Right lobe of liver (tissue), 6 donors: Measurements from ENCODE around the gene CCL27. TPM values are rescaled to one million over a fixed set of nuclear protein-coding genes. Genes with fewer than 3 reads are reported as not detected.

Source experiments
- ATAC-seq, 4 donors: fragments of 200-7000 bp; cut with Tn5 transposase; one replicate each; pipeline ENCODE4 v1.9.1; 2020; ENCODE audit warnings: mild to moderate bottlenecking in 4 of 4, moderate library complexity in 4 of 4
- DNase-seq, 3 donors: peaks; one replicate each; pipeline ENCODE4 v3.0.0-alpha.2; 2020
- H3K27ac ChIP-seq, 3 donors: fragments of 200-600 bp; one replicate each; pipeline ENCODE4 v1.8.0; 2022
- H3K27me3 ChIP-seq, 2 donors: fragments of 200-600 bp; one replicate each; pipeline ENCODE4 v1.8.0; 2022
- H3K36me3 ChIP-seq, 4 donors: fragments of 200-600 bp; sonication (generic) in 1 of 4; one replicate each; pipeline versions ENCODE4 v1.5.1 to v1.8.0; 2017 to 2022; ENCODE audit warnings: control low read depth in 1 of 4
- H3K4me1 ChIP-seq, 4 donors: fragments of 200-600 bp; sonication (generic) in 1 of 4; one replicate each; pipeline versions ENCODE4 v1.5.1 to v1.8.0; 2017 to 2022; ENCODE audit warnings: control low read depth in 1 of 4
- H3K4me3 ChIP-seq, 3 donors: fragments of 200-600 bp; one replicate each; pipeline ENCODE4 v1.8.0; 2022
- H3K9me3 ChIP-seq, 4 donors: fragments of 200-600 bp; sonication (generic) in 1 of 4; one replicate each; pipeline versions ENCODE4 v1.5.1 to v1.8.0; 2017 to 2022; ENCODE audit warnings: control low read depth in 1 of 4
- CTCF ChIP-seq, 4 donors: fragments of 200-600 bp in 3 of 4; fragments of 450-650 bp in 1 of 4; IDR thresholded peaks; one replicate each; pipeline versions ENCODE4 v1.5.1 to v1.8.0; 2016 to 2022; ENCODE audit warnings: antibody characterized with exemption in 4 of 4, mild to moderate bottlenecking in 2 of 4
- POLR2A ChIP-seq: fragments of 450-650 bp; IDR thresholded peaks from one replicate; pipeline ENCODE4 v1.6.1; 2017; ENCODE audit warnings: antibody characterized with exemption, mild to moderate bottlenecking
- WGBS: methylation state at CpG from one replicate; pipeline ENCODE4 v1.1.6; 2018; ENCODE audit warnings: low coverage, low lambda C conversion rate; ENCODE audit not compliant: insufficient coverage; ENCODE audit errors: missing lambda C conversion rate; 5-methylcytosine and 5-hydroxymethylcytosine counted together
- intact Hi-C, 2 donors: fragments of 100-400 bp; cut with DNase I; formaldehyde crosslinking; loops; one replicate each; pipeline versions ENCODE4 v1.11.2 to v1.14.1; 2022
- long read RNA-seq: library from polyadenylated mRNA; unstranded; transcript quantifications from one replicate; pipeline ENCODE4 v2.0.0, GENCODE V29; 2019
- total RNA-seq, 6 experiments: library from RNA; depleted of rRNA in 2 of 6; stranded (reverse); fragments of >200 nt in 2 of 6; fragmentation: NEBNext Ultra II Directional in 3 of 6; extraction: Animal tissue kit (Norgen Biotek cat#: 25700) in 3 of 6; gene quantifications; one replicate each; pipeline versions ENCODE4 v1.1.0 to v1.2.4, GENCODE V29; 2016 to 2023
- donor health status: DM: no; HTN: yes; CAD: no.
- donor health status: DM: no; HTN: no; CAD: no.
- donor health status: DM: no; HTN: no; CAD: no.
- donor health status: DM: no; HTN: yes; CAD: no.
- donor health status: DM: no; HTN: yes; CAD: no.

The CCL27 gene
- not detected for total RNA-seq
- long read RNA-seq: 0 reads

- Histone ChIP-seq H3K4me1 (peaks cover 0 to 11% (median 5%) of the 10 kb centered on the region in 4 donors), H3K27me3 (no peaks in the 10 kb centered on the region), H3K27ac (no peak within 1 kb of the TSS), H3K9me3 (no peaks in the 10 kb centered on the region), H3K36me3 (no peaks in the 10 kb centered on the region), H3K4me3 (no peak within 1 kb of the TSS)
- intact Hi-C loops: no loop called here
- ATAC-seq: no peak
- 89% methylated on average over 4 of the region's 4 CpGs for WGBS
- DNase-seq: no peak
- TF ChIP-seq CTCF (IDR thresholded peaks at IDR 0.05) (no peak), POLR2A (no peak)
Observed at GRCh38 chr9:34662526-34663302, at the start of gene CCL27. TSS of gene CCL27 (minus strand) at chr9:34662657. CDS start at chr9:34662633, 24 bp downstream.

GRCh38 chr9:34712140-34712539 is 49.7 kb upstream of the CCL27 start:
- no peaks in the 10 kb centered on the region for H3K9me3 ChIP-seq
- no peak for ATAC-seq
- WGBS: 42% methylated on average over 1 of the region's 1 CpG
- DNase-seq: no peak
- H3K36me3 ChIP-seq: no peaks in the 10 kb centered on the region
- no peaks in the 10 kb centered on the region for H3K27me3 ChIP-seq
- TF ChIP-seq POLR2A (no peak), CTCF (IDR thresholded peaks at IDR 0.05) (no peak)
- intact Hi-C loops: no loop called here
- H3K4me1 ChIP-seq: no peaks in the 10 kb centered on the region
- H3K27ac ChIP-seq: no peak overlapping the region
- H3K4me3 ChIP-seq: no peak overlapping the region

- Histone ChIP-seq H3K4me1 (no peaks in the 10 kb centered on the region), H3K36me3 (no peaks in the 10 kb centered on the region), H3K27ac (peak within 1 kb of the TSS in 1 of 3 donors; percentile 5), H3K4me3 (no peak within 1 kb of the TSS), H3K9me3 (no peaks in the 10 kb centered on the region), H3K27me3 (no peaks in the 10 kb centered on the region)
- TF ChIP-seq POLR2A (no peak), CTCF (IDR thresholded peaks at IDR 0.05) (no peak)
- WGBS: 69% methylated on average over 2 of the region's 2 CpGs
- peak in 2 of 3 donors; percentile 68 for DNase-seq
- intact Hi-C loops: no loop called here
- peak; percentile 69 to 91 (median 76) for ATAC-seq
Observed at GRCh38 chr9:34710023-34710422, 47.6 kb upstream of the CCL27 start, which contains the start of gene CCL21. TSS of gene CCL21 (minus strand) at chr9:34710136. CDS start at chr9:34710066, 70 bp downstream.

- Histone ChIP-seq H3K4me1 (no peaks in the 10 kb centered on the region), H3K9me3 (no peaks in the 10 kb centered on the region), H3K4me3 (no peak overlapping the region), H3K27me3 (no peaks in the 10 kb centered on the region), H3K27ac (no peak overlapping the region), H3K36me3 (no peaks in the 10 kb centered on the region)
- intact Hi-C loops: no loop called here
- TF ChIP-seq POLR2A: no peak
- TF ChIP-seq CTCF (IDR thresholded peaks at IDR 0.05): no peak
- DNase-seq (peak in 1 of 3 donors; percentile 33), ATAC-seq (peak in 3 of 4 donors; percentile 22 to 31 (median 27))
- 77% methylated on average over 7 of the region's 9 CpGs for WGBS
Observed at GRCh38 chr9:34709196-34709978, 46.9 kb upstream of the CCL27 start.
